ENCODE measurements around the gene MAP3K3. TPM values are rescaled to one million over a fixed set of nuclear protein-coding genes. Genes with fewer than 3 reads are reported as not detected.

The MAP3K3 gene
- polyA plus RNA-seq, 1 donor from 2014 or later, result 16.6 TPM

DNA sequence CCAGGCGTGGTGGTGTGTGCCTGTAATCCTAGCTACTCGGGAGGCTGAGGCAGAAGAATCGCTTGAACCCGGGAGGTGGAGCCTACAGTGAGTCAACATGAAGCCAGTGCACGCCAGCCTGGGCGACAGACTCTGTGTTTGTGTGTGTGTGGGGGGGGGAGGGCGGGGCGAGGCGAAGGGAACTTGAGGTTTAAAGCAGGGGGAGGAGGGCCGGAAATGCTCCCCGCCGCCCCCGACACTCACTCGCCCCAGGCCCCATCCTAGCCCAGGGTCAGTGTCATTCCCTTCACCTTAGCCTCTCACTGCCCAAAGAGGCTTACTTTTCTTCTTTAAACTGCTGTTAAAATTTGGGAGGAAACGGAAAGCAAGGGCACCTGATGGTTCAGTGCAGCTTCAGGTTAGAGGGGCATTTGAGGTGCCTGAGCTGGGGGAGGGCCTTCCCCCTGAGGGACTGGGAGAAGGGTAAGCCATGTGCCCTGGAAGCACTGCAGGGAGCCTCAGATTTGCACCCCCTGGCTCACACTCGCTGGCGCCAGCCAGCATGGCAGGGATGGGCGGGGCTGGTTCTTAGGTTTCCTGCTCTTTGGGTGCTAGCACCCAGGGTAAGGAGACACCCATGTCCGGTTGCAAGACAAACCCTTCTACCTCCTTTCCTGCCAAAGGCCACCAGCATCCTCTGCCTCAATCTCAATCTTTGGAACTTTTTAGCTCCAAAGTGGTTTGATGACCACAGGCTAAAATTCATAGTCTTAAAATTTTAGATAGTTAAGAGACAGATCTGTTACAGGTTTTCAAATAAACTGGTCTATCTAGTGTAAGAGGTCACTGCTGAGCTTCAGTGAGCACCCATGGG lies 79.9 kb downstream of the MAP3K3 start (continued):
- TF ChIP-seq CTCF (IDR thresholded peaks at IDR 0.05; ENCODE audit: poor library complexity, severe bottlenecking), result no peak

- no peaks in the 10 kb centered on the region for H3F3A ChIP-seq (ENCODE audit: insufficient read depth, low read length, poor library complexity, severe bottlenecking)
- no peak for TF ChIP-seq TAF1 (IDR thresholded peaks at IDR 0.05; ENCODE audit: low read depth)
- TF ChIP-seq SMC3 (conservative IDR thresholded peaks at IDR 0.05; ENCODE audit: poor library complexity), result no peak
- TF ChIP-seq REST (IDR thresholded peaks at IDR 0.05; ENCODE audit: borderline replicate concordance), result no peak
- no peak for TF ChIP-seq CTCF (IDR thresholded peaks at IDR 0.05; ENCODE audit: poor library complexity, severe bottlenecking)
- no peak for TF ChIP-seq EP300 (conservative IDR thresholded peaks at IDR 0.05; ENCODE audit: poor library complexity, severe bottlenecking)
- TF ChIP-seq POLR2AphosphoS5 (IDR thresholded peaks at IDR 0.05), result no peak
- no peak for TF ChIP-seq EZH2 (IDR thresholded peaks at IDR 0.05; ENCODE audit: borderline replicate concordance, insufficient read depth, low read length, poor library complexity, severe bottlenecking)
- TF ChIP-seq MXI1 (conservative IDR thresholded peaks at IDR 0.05; ENCODE audit: poor library complexity, severe bottlenecking), result no peak
- TF ChIP-seq RAD21 (conservative IDR thresholded peaks at IDR 0.05), result no peak
- H2AFZ ChIP-seq (ENCODE audit: low read depth, low read length), result no peak overlapping the region
- H3K9me2 ChIP-seq (ENCODE audit: insufficient read depth, low read length), result no peaks in the 10 kb centered on the region
- no peaks in the 10 kb centered on the region for H3K27me3 ChIP-seq (ENCODE audit: insufficient read depth, low read depth, low read length)
- no peak overlapping the region for H3K4me2 ChIP-seq (ENCODE audit: low read length)
- H4K20me1 ChIP-seq (ENCODE audit: insufficient read depth), result no peaks in the 10 kb centered on the region
- H3K9ac ChIP-seq (ENCODE audit: low read length), result no peak overlapping the region
- H3K27ac ChIP-seq (ENCODE audit: low read length), result no peak overlapping the region
- H3K9me3 ChIP-seq (ENCODE audit: low read length), result no peaks in the 10 kb centered on the region
- H3K4me3 ChIP-seq (ENCODE audit: low read length), result peak overlapping the region; percentile 49
- no peaks in the 10 kb centered on the region for H3K36me3 ChIP-seq (ENCODE audit: insufficient read depth, low read length)
- peaks cover 6% of the 10 kb centered on the region for H3K79me2 ChIP-seq (replicated peaks; ENCODE audit: insufficient read depth, low read length)
Measured at GRCh38 chr17:63702721-63703015, 80.5 kb downstream of the MAP3K3 start.
